Keratinocyte (primary cell): ENCODE results near the gene DENND4C. TPM values are rescaled to one million over a fixed set of nuclear protein-coding genes. Genes with fewer than 3 reads are reported as not detected.

Source experiments
- DNase-seq: peaks from one replicate; pipeline ENCODE4 v3.0.0-alpha.2; 2011; ENCODE audit warnings: low read depth, missing footprints, low spot score
- FAIRE-seq: peaks from 2 replicates; lab custom pipeline; 2011; peaks lifted over from hg19 to GRCh38; lab: Jason Lieb, UNC
- H2AFZ ChIP-seq: 2 replicates; pipeline ENCODE4 v1.6.0; 2012; ENCODE audit warnings: low read length, control low read depth, inconsistent platforms; ENCODE audit not compliant: control insufficient read depth
- H3K27ac ChIP-seq: 2 replicates; pipeline ENCODE4 v1.5.1; 2011; ENCODE audit warnings: low read length; ENCODE audit not compliant: control insufficient read depth, insufficient read depth
- H3K27me3 ChIP-seq: 3 replicates; pipeline ENCODE4 v1.6.0; 2011; ENCODE audit warnings: low read length; ENCODE audit not compliant: control insufficient read depth, insufficient read depth; ENCODE audit errors: extremely low read depth
- H3K36me3 ChIP-seq, 2 experiments: 2 replicates in 1 of 2; 3 replicates in 1 of 2; pipeline ENCODE4 v1.5.1; 2011; ENCODE audit warnings: low read length in 2 of 2, mild to moderate bottlenecking in 1 of 2; ENCODE audit not compliant: control insufficient read depth in 2 of 2, insufficient read depth in 2 of 2; ENCODE audit errors: extremely low read depth in 1 of 2
- H3K4me1 ChIP-seq: 3 replicates; pipeline ENCODE4 v1.5.1; 2011; ENCODE audit warnings: low read length; ENCODE audit not compliant: control insufficient read depth, insufficient read depth; ENCODE audit errors: extremely low read depth
- H3K4me2 ChIP-seq: 3 replicates; pipeline ENCODE4 v1.6.0; 2011; ENCODE audit warnings: low read depth, low read length; ENCODE audit not compliant: control insufficient read depth, insufficient read depth; ENCODE audit errors: extremely low read depth
- H3K4me3 ChIP-seq, 3 experiments: fragments of 200-600 bp in 1 of 3; sonication (generic) in 1 of 3; 2 replicates in 2 of 3; 3 replicates in 1 of 3; pipeline ENCODE4 v1.5.1; 2011 to 2016; ENCODE audit warnings: low read length in 3 of 3, mild to moderate bottlenecking in 3 of 3, control low read depth in 2 of 3, inconsistent platforms in 1 of 3, low read depth in 1 of 3, mixed read lengths in 1 of 3, mixed run types in 1 of 3, moderate library complexity in 1 of 3; ENCODE audit not compliant: control insufficient read depth in 2 of 3, insufficient read depth in 2 of 3; ENCODE audit errors: extremely low read depth in 1 of 3
- H3K79me2 ChIP-seq: 2 replicates; pipeline ENCODE4 v1.6.0; 2012; ENCODE audit warnings: low read length; ENCODE audit not compliant: control insufficient read depth, insufficient read depth
- H3K9ac ChIP-seq: 3 replicates; pipeline ENCODE4 v1.6.0; 2011; ENCODE audit warnings: low read length; ENCODE audit not compliant: control insufficient read depth, insufficient read depth; ENCODE audit errors: extremely low read depth
- H3K9me1 ChIP-seq: 3 replicates; pipeline ENCODE4 v1.6.0; 2011; ENCODE audit warnings: low read length; ENCODE audit not compliant: control insufficient read depth, insufficient read depth; ENCODE audit errors: extremely low read depth
- H3K9me3 ChIP-seq: 2 replicates; pipeline ENCODE4 v1.5.1; 2012; ENCODE audit warnings: low read depth, low read length; ENCODE audit not compliant: control insufficient read depth
- H4K20me1 ChIP-seq: 3 replicates; pipeline ENCODE4 v1.6.0; 2011; ENCODE audit warnings: low read length; ENCODE audit not compliant: control insufficient read depth, insufficient read depth; ENCODE audit errors: extremely low read depth
- EZH2 ChIP-seq: IDR thresholded peaks from one replicate; pipeline ENCODE4 v1.6.1; 2012; ENCODE audit warnings: inconsistent platforms, mild to moderate bottlenecking, low read length, moderate library complexity
- dilution Hi-C: fragments of 300-500 bp; cut with MboI; formaldehyde crosslinking; loops from one replicate; pipeline ENCODE4 v1.7.0; 2020; ENCODE audit warnings: low sequenced_read_pairs; ENCODE audit not compliant: extremely low pct_ligation_motif_present
- polyA plus RNA-seq, 5 experiments: library from polyadenylated mRNA; depleted of rRNA in 3 of 5; stranded (reverse) in 3 of 5; stranded (forward) in 1 of 5; unstranded in 1 of 5; fragments of >200 nt; gene quantifications; 1 replicate in 1 of 5; 2 replicates in 3 of 5; 3 replicates in 1 of 5; pipeline versions ENCODE4 v1.2.1 to v1.2.3, GENCODE V29; 2011 to 2012; ENCODE audit warnings: missing spikeins in 2 of 5, low read depth in 1 of 5, low replicate concordance in 1 of 5
- TF ChIP-seq, protein P1 (sequence below), 3 experiments: IDR thresholded peaks in 1 of 3; conservative IDR thresholded peaks in 1 of 3; optimal IDR thresholded peaks in 1 of 3; 2 replicates in 2 of 3; 3 replicates in 1 of 3; pipeline versions ENCODE3 to v1.5.1; 2011; ENCODE audit warnings: low read length in 3 of 3, mild to moderate bottlenecking in 3 of 3, moderate library complexity in 2 of 3, control low read depth in 1 of 3, inconsistent platforms in 1 of 3; ENCODE audit not compliant: insufficient read depth in 2 of 3; ENCODE audit errors: extremely low read depth in 1 of 3

DENND4C gene
- polyA plus RNA-seq, 1 donor (not counting 4 experiments of a cell fraction or from before 2014, with no cell fraction given) = 25.6 TPM

DNA sequence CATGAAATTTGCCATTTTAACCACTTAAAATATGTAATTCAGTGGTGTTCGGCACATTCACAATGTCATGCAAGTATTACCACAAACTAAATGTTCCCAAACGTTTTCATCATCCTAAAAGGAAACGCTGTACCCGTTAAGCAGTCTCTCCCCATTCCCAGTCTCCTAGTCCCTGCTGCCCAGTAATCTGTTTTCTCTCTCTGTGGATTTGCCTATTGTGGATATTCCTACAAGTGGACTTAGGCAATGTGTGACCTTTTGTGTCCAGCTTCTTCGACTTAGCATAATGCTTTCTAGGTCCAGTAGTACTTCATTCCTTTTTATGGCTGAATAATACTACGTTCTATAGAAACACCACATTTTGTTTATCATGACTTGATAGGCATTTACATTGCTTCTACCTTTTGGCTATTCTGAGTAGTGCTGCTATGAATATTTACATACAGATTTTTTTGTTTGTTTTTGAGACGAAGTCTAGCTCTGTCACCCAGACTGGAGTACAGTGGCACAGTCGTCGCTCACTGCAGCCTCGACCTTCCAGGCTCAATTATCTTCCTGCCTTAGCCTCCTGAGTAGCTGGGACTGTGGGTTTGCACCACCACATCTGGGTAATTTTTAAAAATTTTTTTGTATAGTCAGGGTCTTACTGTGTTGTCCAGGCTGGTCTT lies 13.0 kb downstream of the DENND4C start:
- FAIRE-seq = no peak
- peaks cover 92% of the 10 kb centered on the region for H3K79me2 ChIP-seq
- H2AFZ ChIP-seq = no peak overlapping the region
- no peak overlapping the region for H3K4me2 ChIP-seq
- DNase-seq = no peak
- no peaks in the 10 kb centered on the region for H3K36me3 ChIP-seq
- TF ChIP-seq EZH2 = no peak
- TF ChIP-seq, protein P1, sequence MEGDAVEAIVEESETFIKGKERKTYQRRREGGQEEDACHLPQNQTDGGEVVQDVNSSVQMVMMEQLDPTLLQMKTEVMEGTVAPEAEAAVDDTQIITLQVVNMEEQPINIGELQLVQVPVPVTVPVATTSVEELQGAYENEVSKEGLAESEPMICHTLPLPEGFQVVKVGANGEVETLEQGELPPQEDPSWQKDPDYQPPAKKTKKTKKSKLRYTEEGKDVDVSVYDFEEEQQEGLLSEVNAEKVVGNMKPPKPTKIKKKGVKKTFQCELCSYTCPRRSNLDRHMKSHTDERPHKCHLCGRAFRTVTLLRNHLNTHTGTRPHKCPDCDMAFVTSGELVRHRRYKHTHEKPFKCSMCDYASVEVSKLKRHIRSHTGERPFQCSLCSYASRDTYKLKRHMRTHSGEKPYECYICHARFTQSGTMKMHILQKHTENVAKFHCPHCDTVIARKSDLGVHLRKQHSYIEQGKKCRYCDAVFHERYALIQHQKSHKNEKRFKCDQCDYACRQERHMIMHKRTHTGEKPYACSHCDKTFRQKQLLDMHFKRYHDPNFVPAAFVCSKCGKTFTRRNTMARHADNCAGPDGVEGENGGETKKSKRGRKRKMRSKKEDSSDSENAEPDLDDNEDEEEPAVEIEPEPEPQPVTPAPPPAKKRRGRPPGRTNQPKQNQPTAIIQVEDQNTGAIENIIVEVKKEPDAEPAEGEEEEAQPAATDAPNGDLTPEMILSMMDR (optimal IDR thresholded peaks at IDR 0.05 in 1 of 3, IDR thresholded peaks at IDR 0.05 in 1 of 3, conservative IDR thresholded peaks at IDR 0.05 in 1 of 3; ENCODE audit: extremely low read depth in 1 of 3, insufficient read depth in 2 of 3, low read length in 3 of 3) = no peak
- H3K4me3 ChIP-seq = no peak overlapping the region
- no peaks in the 10 kb centered on the region for H3K4me1 ChIP-seq
- no peaks in the 10 kb centered on the region for H4K20me1 ChIP-seq
- H3K9me1 ChIP-seq = no peaks in the 10 kb centered on the region
- no peak overlapping the region for H3K9ac ChIP-seq
- H3K27me3 ChIP-seq = no peaks in the 10 kb centered on the region
- dilution Hi-C loops = no loop called here
- H3K27ac ChIP-seq = no peak overlapping the region
- no peaks in the 10 kb centered on the region for H3K9me3 ChIP-seq

DNA sequence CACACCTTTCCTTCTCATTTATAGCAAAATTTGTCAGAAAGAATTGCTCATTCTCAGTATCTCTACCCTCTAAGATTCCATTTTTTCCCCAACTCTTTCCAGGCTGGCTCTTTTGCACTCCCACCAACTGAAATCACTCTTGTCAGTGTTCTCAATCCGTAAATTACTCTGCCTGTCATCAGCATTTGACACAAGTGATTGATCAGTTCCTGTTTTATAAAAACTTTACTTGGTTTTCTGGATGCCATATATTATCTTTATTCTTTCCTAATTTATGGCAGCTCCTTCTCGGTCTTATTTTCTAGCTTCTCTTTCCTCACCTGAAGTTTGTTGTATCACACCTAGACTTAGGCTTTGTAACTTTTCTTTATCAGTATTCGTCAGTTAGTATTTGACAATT lies 16.4 kb downstream of the DENND4C start:
- H3K79me2 ChIP-seq = peaks cover 86% of the 10 kb centered on the region
- FAIRE-seq (no peak), DNase-seq (no peak)
- no peaks in the 10 kb centered on the region for H4K20me1 ChIP-seq
- TF ChIP-seq EZH2 = no peak
- TF ChIP-seq, protein P1 (optimal IDR thresholded peaks at IDR 0.05 in 1 of 3, IDR thresholded peaks at IDR 0.05 in 1 of 3, conservative IDR thresholded peaks at IDR 0.05 in 1 of 3; ENCODE audit: extremely low read depth in 1 of 3, insufficient read depth in 2 of 3, low read length in 3 of 3) = no peak
- H3K4me3 ChIP-seq = no peak overlapping the region
- dilution Hi-C loops = no loop called here
- H3K36me3 ChIP-seq = peaks cover 0 to 3% of the 10 kb centered on the region in 2 experiments
- H3K27me3 ChIP-seq = no peaks in the 10 kb centered on the region
- H3K4me1 ChIP-seq = no peaks in the 10 kb centered on the region
- no peak overlapping the region for H3K4me2 ChIP-seq
- no peak overlapping the region for H3K27ac ChIP-seq
- no peak overlapping the region for H3K9ac ChIP-seq
- H3K9me1 ChIP-seq = no peaks in the 10 kb centered on the region
- no peaks in the 10 kb centered on the region for H3K9me3 ChIP-seq
- H2AFZ ChIP-seq = no peak overlapping the region
